ENCODE measurements around the gene ANKRD34B. TPM values are rescaled to one million over a fixed set of nuclear protein-coding genes. Genes with fewer than 3 reads are reported as not detected.
A peak's percentile ranks its signal among the peaks of the same experiment; 100 is the strongest.

The ANKRD34B gene
- total RNA-seq, result 0.10 TPM

GRCh38 chr5:80569961-80570786 is at the start of gene ANKRD34B:
Gene ANKRD34B (minus strand): TSS chr5:80570280. CDS start chr5:80560019, 10,261 bp downstream.
- peaks cover 73% of the 10 kb centered on the region for H3K27me3 ChIP-seq (ENCODE audit: insufficient read depth, low read length)
- H3K9me3 ChIP-seq (ENCODE audit: low read depth, low read length), result no peaks in the 10 kb centered on the region
- H3K4me3 ChIP-seq (ENCODE audit: low read length), result peak within 1 kb of the TSS; percentile 34
- peaks cover 16% of the 10 kb centered on the region for H3K4me1 ChIP-seq (ENCODE audit: insufficient read depth, low read length)

- no peak overlapping the region for H3K4me3 ChIP-seq (ENCODE audit: low read length)
- H3K27me3 ChIP-seq (ENCODE audit: insufficient read depth, low read length), result no peaks in the 10 kb centered on the region
- H3K4me1 ChIP-seq (ENCODE audit: insufficient read depth, low read length), result peaks cover 33% of the 10 kb centered on the region
- no peaks in the 10 kb centered on the region for H3K9me3 ChIP-seq (ENCODE audit: low read depth, low read length)
Observed at GRCh38 chr5:80619086-80619485, 49.0 kb upstream of the ANKRD34B start.

DNA sequence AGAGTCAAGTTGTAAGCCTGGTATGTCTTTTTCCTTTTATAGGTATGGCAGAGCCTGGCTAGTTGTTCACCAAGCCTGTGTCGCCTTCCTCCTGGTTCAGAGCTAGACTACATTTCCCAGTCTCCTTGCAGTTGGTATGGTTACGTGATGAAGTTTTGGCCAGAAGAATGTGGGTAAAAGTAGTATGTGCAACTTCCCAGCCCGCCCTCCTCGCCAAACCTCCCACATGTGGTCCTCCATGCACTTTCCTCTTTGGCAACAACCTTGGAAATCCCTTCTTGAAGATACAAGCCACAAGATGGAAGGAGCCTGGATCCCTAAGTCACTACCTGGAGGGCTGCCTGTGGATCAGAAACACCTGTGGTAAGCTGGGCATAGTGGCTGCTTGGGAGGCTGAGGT is 48.4 kb upstream of the ANKRD34B start:
- Histone ChIP-seq H3K27me3 (ENCODE audit: insufficient read depth, low read length) (no peaks in the 10 kb centered on the region), H3K4me1 (ENCODE audit: insufficient read depth, low read length) (peaks cover 27% of the 10 kb centered on the region), H3K9me3 (ENCODE audit: low read depth, low read length) (no peaks in the 10 kb centered on the region), H3K4me3 (ENCODE audit: low read length) (no peak overlapping the region)

- Histone ChIP-seq H3K4me1 (ENCODE audit: insufficient read depth, low read length) (peaks cover 8% of the 10 kb centered on the region), H3K9me3 (ENCODE audit: low read depth, low read length) (no peaks in the 10 kb centered on the region), H3K4me3 (ENCODE audit: low read length) (no peak overlapping the region), H3K27me3 (ENCODE audit: insufficient read depth, low read length) (no peaks in the 10 kb centered on the region)
Observed at GRCh38 chr5:80615266-80615914, 45.3 kb upstream of the ANKRD34B start.

DNA sequence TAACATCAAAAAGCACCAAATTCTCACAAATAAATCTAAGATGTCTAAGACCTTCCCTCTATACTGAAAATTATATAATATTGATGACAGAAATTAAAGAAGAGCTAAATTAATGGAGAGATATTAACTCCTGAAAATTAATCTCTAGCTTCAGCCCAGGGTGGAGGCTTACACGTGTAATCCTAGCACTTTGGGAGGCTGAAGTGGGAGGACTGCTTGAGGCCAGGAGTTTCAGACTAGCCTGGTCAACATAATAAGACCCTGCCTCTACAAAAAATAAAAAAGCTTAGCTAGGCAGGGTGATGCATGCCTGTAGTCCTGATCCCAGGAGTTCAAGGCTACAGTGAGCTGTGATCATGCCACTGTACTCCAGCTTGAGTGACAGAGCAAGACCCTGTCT is 39.6 kb upstream of the ANKRD34B start:
- no peak overlapping the region for H3K4me3 ChIP-seq (ENCODE audit: low read length)
- peaks cover 17% of the 10 kb centered on the region for H3K4me1 ChIP-seq (ENCODE audit: insufficient read depth, low read length)
- no peaks in the 10 kb centered on the region for H3K9me3 ChIP-seq (ENCODE audit: low read depth, low read length)
- H3K27me3 ChIP-seq (ENCODE audit: insufficient read depth, low read length), result no peaks in the 10 kb centered on the region

DNA sequence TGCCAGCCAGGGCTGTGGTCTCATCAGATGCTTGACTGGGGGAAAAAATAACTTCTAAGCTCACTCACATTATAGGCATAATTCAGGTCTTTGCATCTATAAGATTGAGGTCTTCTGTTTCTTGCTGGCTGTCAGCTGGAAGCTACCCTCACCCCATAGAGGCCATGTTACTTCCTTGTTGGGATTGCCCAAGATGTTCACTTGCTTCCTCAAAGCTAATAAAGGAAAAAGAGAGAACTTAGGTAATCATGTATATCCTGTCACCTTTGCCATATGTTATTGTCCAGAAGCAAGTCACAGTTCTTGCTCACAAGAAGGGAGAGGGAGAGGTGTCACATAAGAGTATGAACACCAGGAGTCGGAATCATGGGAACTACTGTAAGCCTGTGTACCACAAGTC is 38.7 kb upstream of the ANKRD34B start:
- Histone ChIP-seq H3K4me1 (ENCODE audit: insufficient read depth, low read length) (peaks cover 17% of the 10 kb centered on the region), H3K27me3 (ENCODE audit: insufficient read depth, low read length) (no peaks in the 10 kb centered on the region), H3K9me3 (ENCODE audit: low read depth, low read length) (no peaks in the 10 kb centered on the region), H3K4me3 (ENCODE audit: low read length) (no peak overlapping the region)

DNA sequence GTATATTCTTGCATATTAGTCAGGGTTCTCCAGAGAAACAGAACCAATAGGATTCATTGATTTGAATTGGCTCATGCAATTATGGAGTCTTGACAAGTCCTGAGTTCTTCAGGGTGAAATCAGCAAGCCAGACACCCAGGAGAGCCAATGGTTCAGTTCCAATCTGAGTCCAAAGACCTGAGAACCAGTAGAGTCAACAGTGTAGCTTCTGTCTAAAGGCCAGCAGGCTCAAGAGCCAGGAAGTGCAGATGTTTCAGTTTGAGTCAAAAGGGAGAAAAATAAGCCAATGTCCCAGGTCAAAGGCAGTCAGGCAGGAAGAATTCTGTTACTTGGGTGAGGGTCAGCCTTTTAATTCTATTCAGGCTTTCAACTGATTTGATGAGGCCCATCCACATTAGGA is 37.8 kb upstream of the ANKRD34B start:
- Histone ChIP-seq H3K9me3 (ENCODE audit: low read depth, low read length) (no peaks in the 10 kb centered on the region), H3K27me3 (ENCODE audit: insufficient read depth, low read length) (no peaks in the 10 kb centered on the region), H3K4me1 (ENCODE audit: insufficient read depth, low read length) (peaks cover 13% of the 10 kb centered on the region), H3K4me3 (ENCODE audit: low read length) (no peak overlapping the region)

DNA sequence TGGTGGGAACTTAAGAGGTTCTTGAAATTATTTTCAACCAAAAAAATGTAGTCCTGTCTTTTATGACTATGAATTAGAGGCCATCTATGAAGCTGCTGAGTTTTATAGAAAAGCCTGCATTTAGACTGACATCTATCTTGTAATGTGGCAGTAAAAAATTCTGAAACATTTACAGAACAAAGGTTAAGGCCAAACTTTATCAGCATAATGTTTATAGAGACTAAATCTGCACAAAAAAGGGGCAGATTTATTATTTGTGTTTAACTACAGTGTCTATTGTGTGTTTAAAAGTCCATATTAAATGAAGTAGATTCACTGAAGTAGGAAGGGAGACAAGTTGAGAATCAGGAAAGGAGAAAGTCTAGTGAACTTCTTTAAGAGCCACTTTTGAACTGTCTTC is 37.3 kb upstream of the ANKRD34B start:
- H3K4me3 ChIP-seq (ENCODE audit: low read length), result no peak overlapping the region
- no peaks in the 10 kb centered on the region for H3K27me3 ChIP-seq (ENCODE audit: insufficient read depth, low read length)
- H3K9me3 ChIP-seq (ENCODE audit: low read depth, low read length), result no peaks in the 10 kb centered on the region
- H3K4me1 ChIP-seq (ENCODE audit: insufficient read depth, low read length), result peaks cover 13% of the 10 kb centered on the region

DNA sequence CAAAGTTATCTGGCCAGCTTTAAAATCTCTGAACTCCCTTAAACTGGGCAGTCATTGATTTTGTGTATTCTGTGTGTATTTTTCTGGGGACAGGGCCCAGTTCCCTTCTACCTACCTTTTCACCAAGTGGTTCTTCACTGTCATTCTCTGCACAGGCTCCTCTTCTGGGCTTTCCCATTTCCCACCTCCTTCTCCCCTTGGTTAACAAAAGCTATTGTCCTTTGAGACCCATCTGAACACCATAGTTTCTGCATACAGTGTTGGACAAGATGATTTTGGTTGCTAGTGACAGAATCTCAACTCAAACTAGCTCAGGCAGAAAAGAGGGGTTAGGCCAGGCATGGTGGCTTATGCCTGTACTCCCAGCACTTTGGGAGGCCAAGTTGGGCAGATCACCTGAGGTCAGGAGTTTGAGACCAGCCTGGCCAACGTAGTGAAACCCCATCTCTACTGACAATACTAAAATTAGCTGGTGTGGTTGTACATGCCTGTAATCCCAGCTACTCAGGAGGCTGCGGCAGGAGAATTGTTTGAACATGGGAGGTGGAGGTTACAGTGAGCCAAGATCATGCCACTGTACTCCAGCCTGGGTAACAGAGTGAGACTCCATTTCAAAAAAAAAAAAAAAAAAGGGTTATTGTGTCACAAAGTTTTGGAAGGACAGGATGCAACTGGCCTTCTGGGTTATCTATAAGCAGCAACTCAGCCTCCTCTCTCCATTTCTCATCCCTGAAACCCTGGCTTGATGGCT is 31.0 kb upstream of the ANKRD34B start:
- Histone ChIP-seq H3K4me1 (ENCODE audit: insufficient read depth, low read length) (no peaks in the 10 kb centered on the region), H3K4me3 (ENCODE audit: low read length) (no peak overlapping the region), H3K27me3 (ENCODE audit: insufficient read depth, low read length) (no peaks in the 10 kb centered on the region), H3K9me3 (ENCODE audit: low read depth, low read length) (no peaks in the 10 kb centered on the region)

DNA sequence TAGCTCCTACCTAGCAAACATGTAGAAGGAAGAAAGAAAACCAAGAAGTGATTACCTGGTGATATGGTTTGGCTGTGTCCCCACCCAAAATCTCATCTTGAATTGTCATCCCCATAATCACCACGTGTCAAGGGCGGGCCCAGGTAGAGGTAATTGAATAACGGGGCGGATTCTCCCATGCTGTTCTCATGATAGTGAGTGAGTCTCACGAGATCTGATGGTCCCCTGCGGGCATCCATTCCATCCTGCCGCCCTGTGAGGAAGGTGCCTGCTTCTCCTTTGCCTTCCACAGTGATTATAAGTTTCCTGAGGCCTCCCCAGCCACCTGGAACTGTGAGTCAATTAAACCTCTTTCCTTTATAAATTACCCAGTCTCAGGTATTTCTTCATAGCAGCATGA is 27.4 kb upstream of the ANKRD34B start:
- H3K27me3 ChIP-seq (ENCODE audit: insufficient read depth, low read length), result no peaks in the 10 kb centered on the region
- no peaks in the 10 kb centered on the region for H3K9me3 ChIP-seq (ENCODE audit: low read depth, low read length)
- no peaks in the 10 kb centered on the region for H3K4me1 ChIP-seq (ENCODE audit: insufficient read depth, low read length)
- no peak overlapping the region for H3K4me3 ChIP-seq (ENCODE audit: low read length)

GRCh38 chr5:80594810-80595209 is 24.7 kb upstream of the ANKRD34B start:
- H3K4me3 ChIP-seq (ENCODE audit: low read length), result no peak overlapping the region
- no peaks in the 10 kb centered on the region for H3K9me3 ChIP-seq (ENCODE audit: low read depth, low read length)
- H3K27me3 ChIP-seq (ENCODE audit: insufficient read depth, low read length), result no peaks in the 10 kb centered on the region
- no peaks in the 10 kb centered on the region for H3K4me1 ChIP-seq (ENCODE audit: insufficient read depth, low read length)

DNA sequence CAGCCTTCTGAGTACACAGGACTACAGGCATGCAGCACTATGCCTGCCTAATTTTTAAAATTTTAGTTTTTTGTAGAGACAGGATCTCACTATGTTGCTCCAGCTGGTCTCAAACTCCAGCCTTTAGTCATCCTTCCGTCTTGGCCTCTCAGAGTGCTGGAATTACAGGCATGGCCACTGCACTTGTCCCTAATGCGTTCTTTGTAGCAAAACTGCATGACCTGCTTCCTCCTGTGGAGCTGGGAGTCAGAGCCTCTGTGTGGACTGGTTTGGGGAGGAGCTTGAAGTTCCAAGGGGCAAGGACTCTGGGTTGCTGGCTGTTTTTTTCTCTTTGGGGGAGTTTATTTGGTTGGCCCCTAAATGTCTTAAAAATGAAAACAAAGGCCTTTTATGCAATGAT is 22.7 kb upstream of the ANKRD34B start:
- Histone ChIP-seq H3K27me3 (ENCODE audit: insufficient read depth, low read length) (no peaks in the 10 kb centered on the region), H3K4me1 (ENCODE audit: insufficient read depth, low read length) (no peaks in the 10 kb centered on the region), H3K4me3 (ENCODE audit: low read length) (no peak overlapping the region), H3K9me3 (ENCODE audit: low read depth, low read length) (no peaks in the 10 kb centered on the region)

- Histone ChIP-seq H3K27me3 (ENCODE audit: insufficient read depth, low read length) (no peaks in the 10 kb centered on the region), H3K4me3 (ENCODE audit: low read length) (no peak overlapping the region), H3K9me3 (ENCODE audit: low read depth, low read length) (no peaks in the 10 kb centered on the region), H3K4me1 (ENCODE audit: insufficient read depth, low read length) (no peaks in the 10 kb centered on the region)
Observed at GRCh38 chr5:80592105-80592504, 22.0 kb upstream of the ANKRD34B start.

GRCh38 chr5:80591352-80591751 is 21.3 kb upstream of the ANKRD34B start:
- no peaks in the 10 kb centered on the region for H3K27me3 ChIP-seq (ENCODE audit: insufficient read depth, low read length)
- H3K9me3 ChIP-seq (ENCODE audit: low read depth, low read length), result no peaks in the 10 kb centered on the region
- H3K4me3 ChIP-seq (ENCODE audit: low read length), result no peak overlapping the region
- no peaks in the 10 kb centered on the region for H3K4me1 ChIP-seq (ENCODE audit: insufficient read depth, low read length)

DNA sequence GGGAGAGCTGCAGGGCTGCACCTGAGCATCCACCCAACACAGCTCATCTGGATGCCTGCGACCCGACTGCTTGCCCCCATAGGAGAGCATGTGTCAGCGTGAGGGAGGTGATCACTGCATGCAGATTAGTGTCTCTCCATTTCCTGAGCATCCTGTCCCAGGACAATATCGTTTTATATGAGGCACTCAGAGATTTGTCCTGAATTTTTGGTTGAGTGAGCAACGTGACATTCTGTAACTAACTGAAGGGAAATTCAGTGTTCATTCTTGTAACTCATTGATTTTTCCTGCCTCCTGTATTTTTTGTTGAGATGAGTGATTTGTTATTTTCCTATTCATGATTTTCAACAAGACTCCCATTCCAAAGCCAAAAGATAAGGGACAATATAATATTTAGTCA is 20.7 kb upstream of the ANKRD34B start:
- Histone ChIP-seq H3K9me3 (ENCODE audit: low read depth, low read length) (no peaks in the 10 kb centered on the region), H3K27me3 (ENCODE audit: insufficient read depth, low read length) (no peaks in the 10 kb centered on the region), H3K4me3 (ENCODE audit: low read length) (no peak overlapping the region), H3K4me1 (ENCODE audit: insufficient read depth, low read length) (no peaks in the 10 kb centered on the region)
